Loucy (cell line): Measurements from ENCODE around the gene PARD3B.

Experiments used
- EZH2phosphoT487 ChIP-seq: fragments of 200-600 bp; IDR thresholded peaks from 2 replicates; pipeline ENCODE4 v1.6.1; 2018; ENCODE audit warnings: antibody characterized with exemption, mild to moderate bottlenecking, moderate library complexity, borderline replicate concordance
- TF ChIP-seq, protein P1 (sequence below): fragments of 200-600 bp; sonication (generic); conservative IDR thresholded peaks from 2 replicates; pipeline ENCODE4 v1.5.1; 2014; ENCODE audit warnings: mild to moderate bottlenecking, antibody characterized with exemption, low read length

DNA sequence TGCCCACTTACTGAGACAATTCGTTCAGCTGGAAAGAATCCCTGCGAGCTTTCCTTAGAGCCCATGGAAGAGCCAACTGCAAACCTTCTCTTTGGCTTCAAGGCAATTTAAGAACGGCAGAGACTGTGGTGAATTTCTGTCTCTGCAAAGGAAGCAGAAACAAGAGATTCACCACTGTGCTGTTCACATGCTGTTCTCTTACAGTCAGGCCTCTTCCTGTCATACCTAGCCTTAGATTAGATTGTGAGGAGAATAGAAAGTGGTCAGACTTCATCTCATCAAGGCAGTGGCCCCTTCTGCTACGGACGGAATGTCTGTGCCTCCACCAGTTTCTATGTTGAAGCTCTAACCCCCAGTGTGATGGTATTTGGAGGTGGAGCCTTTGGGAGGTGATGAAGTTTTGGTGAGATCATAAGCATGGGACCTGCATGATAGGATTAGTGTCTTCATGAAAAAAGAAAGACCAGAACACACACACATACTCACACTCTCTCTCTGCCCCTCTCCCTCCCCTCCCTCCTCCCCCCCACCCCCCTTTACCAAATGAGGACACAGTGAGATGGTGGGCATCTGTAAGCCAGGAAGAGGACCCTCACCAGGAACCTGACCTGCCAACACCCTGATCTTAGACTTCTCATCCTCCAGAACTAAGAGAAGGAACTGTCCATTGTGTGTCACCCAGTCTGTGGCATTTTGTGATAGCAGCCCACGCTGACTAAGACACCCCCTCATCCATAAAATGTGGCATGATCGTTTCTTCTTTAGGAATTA is 1091.5 kb downstream of the PARD3B start:
- TF ChIP-seq, protein P1, sequence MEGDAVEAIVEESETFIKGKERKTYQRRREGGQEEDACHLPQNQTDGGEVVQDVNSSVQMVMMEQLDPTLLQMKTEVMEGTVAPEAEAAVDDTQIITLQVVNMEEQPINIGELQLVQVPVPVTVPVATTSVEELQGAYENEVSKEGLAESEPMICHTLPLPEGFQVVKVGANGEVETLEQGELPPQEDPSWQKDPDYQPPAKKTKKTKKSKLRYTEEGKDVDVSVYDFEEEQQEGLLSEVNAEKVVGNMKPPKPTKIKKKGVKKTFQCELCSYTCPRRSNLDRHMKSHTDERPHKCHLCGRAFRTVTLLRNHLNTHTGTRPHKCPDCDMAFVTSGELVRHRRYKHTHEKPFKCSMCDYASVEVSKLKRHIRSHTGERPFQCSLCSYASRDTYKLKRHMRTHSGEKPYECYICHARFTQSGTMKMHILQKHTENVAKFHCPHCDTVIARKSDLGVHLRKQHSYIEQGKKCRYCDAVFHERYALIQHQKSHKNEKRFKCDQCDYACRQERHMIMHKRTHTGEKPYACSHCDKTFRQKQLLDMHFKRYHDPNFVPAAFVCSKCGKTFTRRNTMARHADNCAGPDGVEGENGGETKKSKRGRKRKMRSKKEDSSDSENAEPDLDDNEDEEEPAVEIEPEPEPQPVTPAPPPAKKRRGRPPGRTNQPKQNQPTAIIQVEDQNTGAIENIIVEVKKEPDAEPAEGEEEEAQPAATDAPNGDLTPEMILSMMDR: no peak
- TF ChIP-seq EZH2phosphoT487: no peak
